Mesenteric fat pad (tissue), 1 donor: Measurements from ENCODE around the gene AGBL1. TPM values are rescaled to one million over a fixed set of nuclear protein-coding genes. Genes with fewer than 3 reads are reported as not detected.
"Not testable (repeated sequence)": the region's sequence is repeated elsewhere in the genome, so short reads cannot be mapped to it uniquely, and the experiment has no call there.

ENCODE experiments used
- DNase-seq: peaks from one replicate; pipeline ENCODE4 v3.0.0-alpha.2; 2020; ENCODE audit warnings: low spot score
- total RNA-seq: library from RNA; stranded (reverse); fragmentation: NEBNext Ultra II Directional; extraction: Animal tissue kit (Norgen Biotek cat#: 25700); gene quantifications from one replicate; pipeline ENCODE4 v1.2.1, GENCODE V29; 2021
- donor health status: DM: yes; HTN: yes; CAD: no.

AGBL1 gene
- total RNA-seq, 1 donor from 2014 or later, result not detected

DNA sequence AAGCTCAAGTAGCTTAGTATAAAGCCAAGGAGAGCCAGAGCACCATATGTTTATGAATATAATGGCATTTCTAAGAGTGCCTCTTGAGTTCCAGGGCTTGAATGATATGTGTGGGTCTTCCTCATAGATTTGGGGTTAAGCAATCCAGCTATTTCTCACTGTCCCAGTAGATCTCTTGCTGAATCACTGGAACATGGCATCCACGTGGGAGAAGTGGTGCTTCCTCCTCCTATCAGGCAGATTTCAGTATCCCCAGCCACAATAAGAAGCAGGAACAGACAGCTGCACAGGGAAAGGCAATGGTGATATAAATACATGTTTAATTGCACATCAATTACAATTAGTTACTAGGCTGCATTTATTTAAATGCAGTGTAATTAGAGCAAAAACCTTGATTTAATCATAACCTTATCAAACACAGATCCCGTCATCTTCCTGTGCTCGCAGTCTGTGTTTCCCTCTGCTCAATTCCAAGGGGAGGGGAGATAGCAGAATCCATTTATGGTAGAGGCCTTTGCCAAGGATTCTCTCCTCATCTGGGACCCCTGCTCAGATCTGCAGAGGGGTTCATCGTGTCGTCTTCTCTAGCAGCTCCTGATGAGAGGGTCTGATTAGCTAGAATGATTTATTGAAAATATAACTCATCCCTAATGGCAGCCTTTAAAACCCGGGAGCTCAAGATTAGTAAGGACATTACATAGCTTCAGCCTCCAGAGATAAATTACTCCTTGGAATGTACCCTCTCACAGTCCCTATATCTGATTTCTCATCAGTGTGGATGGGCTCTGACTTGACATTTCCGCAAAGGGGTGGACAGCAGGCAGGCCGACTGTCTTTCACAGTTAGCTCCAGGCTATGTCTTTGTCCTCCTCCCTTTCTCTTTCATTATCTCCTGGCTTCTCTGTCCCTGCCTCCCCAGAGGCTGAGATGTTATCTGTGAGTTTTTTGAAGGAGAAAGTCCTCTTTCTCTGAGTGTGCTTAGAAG, 775.9 kb downstream of the AGBL1 start:
- no peak for DNase-seq

DNA sequence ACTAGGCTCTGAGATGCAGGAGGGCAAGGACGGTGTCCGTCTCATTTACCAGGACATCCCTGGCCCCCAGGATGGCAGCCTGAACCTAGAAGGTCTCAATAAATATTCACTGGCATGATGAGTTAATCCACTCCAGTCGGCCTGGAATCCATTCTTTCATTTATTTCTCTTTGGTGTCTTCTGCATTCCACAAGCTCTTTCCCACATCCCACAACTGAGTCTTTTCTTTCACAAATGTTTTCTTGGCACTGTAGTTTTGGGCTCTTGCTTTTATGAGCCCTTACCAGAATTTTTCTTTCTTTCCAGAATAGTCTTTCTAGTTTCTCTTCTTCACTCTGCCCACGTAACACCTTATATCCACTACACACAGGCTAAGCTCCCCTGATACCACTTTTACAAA, 778.0 kb downstream of the AGBL1 start:
- no peak for DNase-seq

DNA sequence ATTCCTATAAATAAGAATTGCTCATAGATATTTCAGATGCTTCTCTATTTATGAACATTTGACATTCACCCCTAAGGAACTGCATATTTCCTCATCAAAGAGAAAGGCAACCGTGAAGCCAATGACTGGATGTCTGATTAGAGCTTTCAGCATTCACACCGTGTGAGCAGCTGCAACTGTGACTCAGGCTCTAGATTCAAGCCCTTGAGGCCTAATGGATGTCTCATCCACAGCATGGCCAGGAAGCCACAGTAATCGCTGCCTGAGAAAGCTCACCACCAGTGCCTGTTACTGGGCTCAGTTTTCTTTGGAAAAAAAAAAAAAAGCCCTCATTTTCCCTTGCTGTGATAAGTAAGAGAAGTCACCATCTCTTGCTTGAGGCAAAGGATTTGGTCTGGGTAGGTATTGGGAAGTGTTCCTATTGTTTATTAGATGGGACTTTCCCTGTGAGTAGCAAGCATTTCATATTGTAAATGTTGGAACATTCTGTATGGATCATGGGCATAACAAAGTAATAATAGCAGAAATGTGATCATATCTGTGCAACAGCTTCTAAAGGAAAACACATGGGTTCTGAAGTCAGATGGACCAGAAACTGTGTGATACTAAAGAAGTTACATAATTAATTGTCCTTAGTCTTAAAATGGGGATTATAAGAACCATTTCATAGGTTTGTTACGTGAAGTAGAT, 783.7 kb downstream of the AGBL1 start:
- DNase-seq, result no peak

GRCh38 chr15:86865920-86866319, 786.2 kb downstream of the AGBL1 start:
- DNase-seq, result no peak

DNA sequence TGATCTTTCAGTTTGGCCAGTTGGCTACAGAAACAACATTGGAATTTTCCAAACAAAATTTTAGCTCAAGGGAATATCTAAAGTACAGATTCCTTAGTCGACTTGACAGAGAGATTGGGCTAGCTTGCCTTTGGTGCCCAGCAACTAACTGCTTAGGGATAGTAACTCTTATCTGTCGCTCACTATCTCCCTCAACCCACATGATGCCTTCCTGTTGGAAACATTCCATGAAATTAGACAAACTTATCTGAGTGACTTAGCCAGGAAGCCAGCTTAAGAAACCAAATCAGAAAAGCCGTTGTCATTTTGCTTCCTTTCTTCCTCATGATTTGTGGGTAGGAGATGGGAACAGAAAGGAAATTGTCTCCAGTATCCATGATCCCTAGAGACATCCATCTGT, 791.2 kb downstream of the AGBL1 start:
- no peak for DNase-seq

- no peak for DNase-seq
Observed at GRCh38 chr15:86871964-86872363, 792.3 kb downstream of the AGBL1 start.

DNA sequence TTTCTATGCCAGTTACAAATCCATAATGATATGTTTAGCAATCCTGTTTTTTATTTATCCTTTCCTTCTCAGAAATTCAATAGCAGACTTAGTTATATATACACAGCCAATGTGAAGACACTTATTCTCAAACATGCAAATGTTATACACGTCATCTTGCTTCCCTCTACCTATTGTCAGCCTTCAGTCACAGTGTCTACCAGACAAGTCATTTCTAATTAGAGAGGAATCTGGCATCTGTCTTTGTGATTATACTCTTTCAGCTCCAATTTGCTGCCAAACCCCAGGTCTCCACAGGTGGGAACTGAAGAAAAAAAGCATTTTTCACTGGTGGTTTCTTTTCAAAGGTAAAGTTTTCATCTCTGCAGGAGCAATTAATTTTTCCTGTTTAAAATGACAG, 793.1 kb downstream of the AGBL1 start:
- no peak for DNase-seq

DNA sequence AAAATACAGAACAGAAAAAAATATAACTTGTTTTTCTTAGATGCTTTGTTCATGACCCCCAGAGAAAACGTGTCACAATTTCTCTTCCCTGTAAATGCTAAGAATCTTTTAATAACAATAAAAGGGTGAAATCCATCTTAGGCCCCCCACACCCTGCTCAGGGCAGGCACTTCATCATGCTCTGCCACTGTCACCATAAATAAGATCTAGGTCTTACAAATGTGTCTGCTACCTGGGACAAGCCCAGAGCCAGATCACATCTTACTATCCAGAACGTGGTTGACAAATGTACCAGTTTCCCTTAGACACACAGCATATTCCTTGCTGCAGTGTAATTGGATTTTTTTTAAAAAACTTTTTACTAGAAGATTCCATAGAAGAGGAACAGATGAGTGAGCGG, 795.4 kb downstream of the AGBL1 start:
- no peak for DNase-seq

DNA sequence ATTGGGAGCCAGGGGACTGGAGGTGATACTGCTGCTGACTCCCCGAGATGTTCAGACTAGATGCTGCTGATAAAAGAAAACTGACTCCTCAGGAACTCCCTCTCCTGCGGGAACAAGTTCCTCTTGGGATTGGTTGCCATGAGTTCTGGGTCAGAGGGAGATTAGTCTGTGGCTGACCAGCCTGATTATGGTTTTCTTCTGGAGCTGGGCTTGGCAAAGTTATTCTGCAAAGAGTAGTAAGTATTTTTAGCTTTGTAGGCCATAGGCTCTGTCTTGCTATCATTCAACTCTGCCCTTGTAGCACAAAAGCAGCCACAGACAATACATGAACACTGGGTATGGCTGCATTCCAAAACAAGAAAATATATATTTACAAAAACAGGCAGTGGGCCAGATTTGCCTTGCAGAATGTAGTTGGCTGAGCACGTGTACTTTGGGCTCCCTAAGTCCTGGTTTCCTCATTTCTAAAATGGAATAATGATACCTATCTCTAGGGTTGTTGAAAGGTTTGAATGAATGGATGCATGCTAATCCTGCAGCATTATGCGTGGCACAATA, 796.8 kb downstream of the AGBL1 start:
- no peak for DNase-seq

DNA sequence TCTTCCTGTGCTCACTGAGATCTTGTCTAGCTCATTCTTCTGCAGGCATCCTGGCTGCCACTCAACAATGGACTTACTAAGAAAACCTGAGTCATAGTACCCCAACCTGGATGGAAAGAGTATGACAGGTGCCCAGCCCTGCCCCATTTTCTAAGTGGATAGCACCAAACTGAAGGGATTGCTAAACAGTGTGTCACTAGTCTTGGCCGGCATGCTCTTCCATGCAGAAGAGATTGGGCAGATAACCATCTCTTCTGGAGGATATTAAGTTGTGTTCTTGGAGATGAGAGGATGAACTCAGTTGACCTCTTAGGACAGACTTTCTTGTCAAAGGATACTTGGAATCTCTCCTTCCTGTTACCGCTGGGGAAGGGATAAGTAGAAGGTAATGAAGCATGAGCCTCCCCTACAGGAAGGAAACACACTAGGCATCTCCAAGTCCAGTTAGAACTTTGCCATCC, 797.5 kb downstream of the AGBL1 start:
- no peak for DNase-seq

GRCh38 chr15:86878844-86879243, 799.2 kb downstream of the AGBL1 start:
- DNase-seq, result not testable (repeated sequence)

DNA sequence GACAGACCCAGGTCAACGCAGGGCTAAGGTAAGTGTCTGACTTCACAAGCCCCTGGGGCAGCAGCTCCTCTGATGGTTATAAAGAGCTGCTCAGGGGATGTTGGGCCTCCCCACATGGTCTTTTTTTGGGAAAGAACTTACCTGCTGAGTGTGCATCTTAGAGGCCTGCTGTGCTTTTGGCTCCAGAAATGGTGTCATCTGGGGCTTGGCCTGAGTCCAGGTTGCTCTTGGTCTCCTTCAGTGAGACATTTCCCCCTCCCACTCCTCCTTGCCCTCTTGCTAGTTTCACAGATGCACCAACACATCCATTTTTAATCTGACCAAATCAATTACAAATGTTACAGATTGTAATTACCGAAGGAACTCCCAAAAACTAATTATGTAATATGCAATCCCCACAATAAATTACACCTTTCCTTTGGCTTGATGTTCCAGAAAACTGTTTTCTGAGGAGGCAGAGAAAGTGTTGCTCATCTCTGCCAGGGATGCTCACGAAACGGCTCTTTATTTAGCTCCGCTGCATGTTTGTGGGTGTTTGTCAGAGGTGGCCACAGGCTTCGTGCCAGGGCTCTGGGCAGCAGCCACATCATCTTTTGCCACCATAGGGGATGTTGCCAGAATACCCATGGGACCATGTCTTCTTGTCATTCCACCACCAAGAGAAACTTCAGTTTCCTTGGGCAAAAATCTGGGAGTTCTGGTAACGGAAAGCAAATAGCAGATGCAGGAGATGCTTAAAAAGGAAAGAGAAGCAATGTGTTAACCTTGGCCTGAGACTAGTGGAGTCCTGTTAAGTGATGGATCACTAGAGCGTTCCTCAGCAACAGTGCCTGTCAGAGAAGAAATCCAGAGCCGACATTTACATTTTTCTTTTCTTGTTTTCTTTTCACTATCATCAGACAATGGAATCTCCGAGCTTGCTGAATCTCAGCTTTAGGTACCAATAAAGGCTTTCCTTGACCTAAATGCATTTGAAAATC, 799.9 kb downstream of the AGBL1 start:
- no peak for DNase-seq

- no peak for DNase-seq
Observed at GRCh38 chr15:86885616-86886015, 805.9 kb downstream of the AGBL1 start.

GRCh38 chr15:86892774-86893449, 813.2 kb downstream of the AGBL1 start:
- DNase-seq, result no peak

- no peak for DNase-seq
Observed at GRCh38 chr15:86894269-86894668, 814.6 kb downstream of the AGBL1 start.

DNA sequence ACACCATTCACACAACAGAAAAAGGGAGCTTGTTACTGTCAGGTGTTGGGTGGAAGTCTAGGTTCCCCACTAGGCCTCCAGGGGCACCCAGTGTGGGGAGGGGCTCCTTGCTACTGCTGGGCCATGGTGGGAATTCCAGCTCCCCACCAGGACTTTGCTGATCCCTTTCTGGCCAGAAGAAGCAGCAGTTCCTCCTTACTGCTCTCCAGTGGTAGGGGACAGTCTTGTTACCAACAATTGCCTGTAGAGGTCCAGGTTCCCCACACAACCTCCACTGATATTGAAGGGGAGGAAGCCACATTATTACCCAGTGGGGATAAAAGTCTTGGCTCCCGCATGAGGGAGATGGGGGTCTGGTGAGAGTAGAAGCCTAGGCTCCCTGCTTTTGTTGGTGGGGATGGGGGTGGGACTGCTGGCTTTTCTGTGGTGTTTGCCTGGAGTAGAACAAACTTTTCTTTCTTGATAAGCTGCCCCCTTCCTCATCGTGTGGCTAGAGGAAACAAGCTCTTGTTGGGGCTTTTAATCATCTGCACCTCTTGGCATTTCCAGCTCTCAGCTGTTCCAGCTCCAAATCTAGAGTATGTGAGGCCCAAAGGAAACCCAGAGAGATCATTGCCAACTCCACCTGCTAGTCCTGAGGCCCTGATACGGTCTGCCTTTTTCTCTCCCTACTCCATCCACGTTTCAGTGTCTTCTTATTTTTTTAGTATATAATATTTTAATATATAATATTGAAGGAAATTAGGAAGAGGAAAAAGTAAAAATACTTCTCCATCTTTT, 824.2 kb downstream of the AGBL1 start:
- no peak for DNase-seq

DNA sequence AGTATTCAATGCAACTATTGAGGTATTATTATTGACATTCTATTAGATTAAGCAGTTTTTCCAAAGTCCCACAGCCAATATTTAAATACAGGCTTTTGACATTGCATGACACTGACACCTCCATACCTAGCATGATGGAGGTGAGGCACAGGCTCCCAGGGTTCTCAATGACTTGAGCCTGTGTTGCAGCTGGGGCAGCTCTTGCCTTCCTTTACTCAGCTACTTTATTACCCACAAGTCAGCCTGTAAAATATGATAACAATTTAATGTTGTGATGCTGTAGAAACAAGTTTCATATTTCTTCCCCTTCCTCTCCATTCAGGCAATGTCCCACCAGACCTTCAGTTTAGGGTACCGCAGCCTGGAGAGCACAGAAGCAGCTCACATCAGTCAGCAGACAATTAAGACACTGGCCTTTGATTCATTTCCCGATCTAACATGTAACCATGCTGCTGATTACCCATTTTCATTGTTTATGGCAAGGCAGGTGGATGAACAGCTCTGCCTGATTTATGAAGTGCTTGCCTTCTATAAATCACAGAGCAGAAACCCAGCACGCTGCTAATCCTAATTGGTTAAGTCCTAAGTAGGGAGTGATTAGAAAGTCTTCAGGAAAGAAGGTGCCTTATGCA, 826.1 kb downstream of the AGBL1 start:
- DNase-seq, result no peak

DNA sequence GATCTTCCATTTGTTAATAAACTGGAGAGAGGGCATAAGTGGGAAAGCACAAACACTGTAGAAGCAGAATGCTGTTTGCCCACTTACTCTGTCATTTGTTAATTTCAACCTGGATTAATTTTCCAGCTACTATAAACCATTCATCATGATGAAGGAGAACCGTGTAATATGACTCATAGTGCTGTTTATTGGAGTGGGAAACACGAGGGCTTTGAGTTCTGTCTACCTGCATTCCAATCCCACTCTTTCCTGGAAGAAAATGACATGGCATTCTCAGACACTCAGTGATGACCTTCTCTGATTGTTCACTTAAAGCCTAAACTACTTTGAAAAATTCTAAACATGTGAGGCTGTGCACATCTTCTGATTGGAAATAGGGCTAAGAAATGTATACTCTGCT, 826.7 kb downstream of the AGBL1 start:
- no peak for DNase-seq

DNA sequence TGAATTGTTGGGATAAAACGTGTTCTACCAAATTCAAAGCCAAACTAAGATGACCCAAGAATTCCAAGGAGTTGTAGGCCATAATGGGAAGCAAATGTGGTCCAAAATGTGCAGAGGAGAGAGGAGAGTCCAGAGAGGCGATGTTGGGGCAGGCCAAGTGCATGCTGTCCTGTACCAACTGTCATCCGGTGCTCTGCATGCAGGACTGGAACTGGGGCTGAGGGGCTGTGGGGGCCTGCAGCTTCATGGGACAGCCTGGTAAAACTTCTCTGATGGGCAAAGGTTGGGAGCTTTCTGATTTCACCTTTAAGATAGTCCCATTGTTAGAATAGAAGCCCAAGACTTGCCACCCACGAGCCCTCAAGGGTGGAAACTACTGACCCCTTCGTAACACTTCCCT, 831.4 kb downstream of the AGBL1 start:
- DNase-seq, result no peak
